Skeletal muscle tissue (tissue), 4 donors: ENCODE results near the gene FIGLA. TPM values are rescaled to one million over a fixed set of nuclear protein-coding genes. Genes with fewer than 3 reads are reported as not detected.
"Not testable (repeated sequence)": the region's sequence is repeated elsewhere in the genome, so short reads cannot be mapped to it uniquely, and the experiment has no call there.

Experiments used
- H3K27ac ChIP-seq: one replicate; pipeline ENCODE4 v1.7.0; 2013; ENCODE audit warnings: mild to moderate bottlenecking, low read depth, low read length, inconsistent platforms
- H3K27me3 ChIP-seq, 3 donors: one replicate each; pipeline ENCODE4 v1.7.0; 2013; ENCODE audit warnings: low read length in 3 of 3; ENCODE audit not compliant: control insufficient read depth in 3 of 3, insufficient read depth in 3 of 3
- H3K36me3 ChIP-seq, 3 donors: one replicate each; pipeline ENCODE4 v1.7.0; 2013; ENCODE audit warnings: low read length in 3 of 3; ENCODE audit not compliant: control insufficient read depth in 3 of 3, insufficient read depth in 3 of 3
- H3K4me1 ChIP-seq, 3 donors: one replicate each; pipeline ENCODE4 v1.7.0; 2013; ENCODE audit warnings: low read length in 3 of 3, mild to moderate bottlenecking in 3 of 3; ENCODE audit not compliant: control insufficient read depth in 3 of 3, insufficient read depth in 3 of 3
- H3K4me3 ChIP-seq, 3 donors: one replicate each; pipeline ENCODE4 v1.7.0; 2013; ENCODE audit warnings: low read length in 3 of 3
- H3K9ac ChIP-seq, 3 donors: one replicate each; pipeline ENCODE4 v1.7.0; 2013; ENCODE audit warnings: low read length in 3 of 3, mild to moderate bottlenecking in 3 of 3, moderate library complexity in 2 of 3, low read depth in 1 of 3
- H3K9me3 ChIP-seq, 3 donors: one replicate each; pipeline ENCODE4 v1.7.0; 2013; ENCODE audit warnings: low read length in 3 of 3; ENCODE audit not compliant: control insufficient read depth in 3 of 3
- total RNA-seq: library from RNA; depleted of rRNA; stranded (reverse); fragments of >200 nt; gene quantifications from one replicate; pipeline ENCODE4 v1.2.3, GENCODE V29; 2014
- donor health status: Osteomylitis.

The FIGLA gene
- total RNA-seq, 1 donor from 2014 or later: not detected

DNA sequence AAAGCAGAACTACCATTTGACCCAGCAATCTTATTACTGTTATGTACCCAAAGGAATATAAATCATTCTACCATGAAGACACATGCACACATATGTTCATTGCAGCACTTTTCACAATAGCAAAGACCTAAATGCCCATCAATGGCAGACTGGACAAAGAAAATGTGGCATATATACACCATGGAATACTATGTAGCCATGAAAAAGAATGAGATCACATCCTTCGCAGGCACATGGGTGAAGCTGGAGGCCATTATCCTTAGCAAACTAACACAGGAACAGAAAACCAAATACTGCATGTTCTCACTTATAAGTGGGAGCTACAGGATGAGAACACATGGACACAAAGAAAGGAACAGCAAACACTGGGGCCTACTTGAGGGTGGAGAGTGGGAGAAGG is 51.0 kb downstream of the FIGLA start:
- H3K4me1 ChIP-seq, H3K27me3 ChIP-seq, H3K36me3 ChIP-seq, H3K27ac ChIP-seq, H3K9me3 ChIP-seq, H3K9ac ChIP-seq, H3K4me3 ChIP-seq: not testable (repeated sequence)

DNA sequence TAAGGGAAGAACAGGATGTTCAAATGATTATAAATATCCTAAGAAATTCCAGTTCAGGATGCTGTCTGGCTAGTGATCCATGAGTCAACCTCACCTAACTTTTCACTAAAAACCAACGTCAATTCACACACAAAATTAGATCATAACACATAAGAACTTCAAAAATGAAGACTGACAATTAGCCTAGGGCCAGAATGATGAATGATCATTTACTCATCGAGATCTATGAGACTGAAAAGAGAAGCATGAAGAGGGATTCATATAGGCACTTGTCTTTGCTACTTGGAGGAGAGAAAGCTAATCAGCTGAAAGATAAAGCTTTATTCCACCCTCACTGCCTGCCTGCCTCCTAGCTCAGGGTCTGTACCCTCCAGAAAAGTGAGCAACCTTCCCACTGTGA is 52.3 kb downstream of the FIGLA start:
- H3K36me3 ChIP-seq: no peaks in the 10 kb centered on the region
- no peaks in the 10 kb centered on the region for H3K4me1 ChIP-seq
- peaks cover 3 to 12% (median 10%) of the 10 kb centered on the region in 3 donors for H3K27me3 ChIP-seq
- no peak overlapping the region for H3K4me3 ChIP-seq
- H3K9ac ChIP-seq: no peak overlapping the region
- H3K9me3 ChIP-seq: no peaks in the 10 kb centered on the region
- no peak overlapping the region for H3K27ac ChIP-seq

DNA sequence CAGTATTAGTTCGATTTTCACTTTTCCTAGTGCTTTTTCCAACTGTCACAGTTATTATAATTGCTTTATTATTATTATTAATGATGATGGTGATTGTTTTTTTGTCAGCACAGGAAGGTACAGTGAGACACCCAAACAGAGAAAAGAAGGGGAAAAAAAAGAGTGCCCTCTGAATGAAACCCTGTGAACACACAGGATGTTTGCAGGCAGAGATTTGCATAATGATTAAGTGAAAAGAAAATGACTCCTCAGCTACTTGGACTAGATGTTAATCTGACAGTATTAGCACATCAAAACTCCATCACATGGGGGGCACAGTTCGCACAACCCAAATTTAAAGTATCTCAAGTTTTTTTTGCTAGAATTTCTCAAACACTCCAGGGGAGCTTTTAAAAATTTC is 55.4 kb downstream of the FIGLA start:
- H3K9me3 ChIP-seq: no peaks in the 10 kb centered on the region
- no peaks in the 10 kb centered on the region for H3K4me1 ChIP-seq

DNA sequence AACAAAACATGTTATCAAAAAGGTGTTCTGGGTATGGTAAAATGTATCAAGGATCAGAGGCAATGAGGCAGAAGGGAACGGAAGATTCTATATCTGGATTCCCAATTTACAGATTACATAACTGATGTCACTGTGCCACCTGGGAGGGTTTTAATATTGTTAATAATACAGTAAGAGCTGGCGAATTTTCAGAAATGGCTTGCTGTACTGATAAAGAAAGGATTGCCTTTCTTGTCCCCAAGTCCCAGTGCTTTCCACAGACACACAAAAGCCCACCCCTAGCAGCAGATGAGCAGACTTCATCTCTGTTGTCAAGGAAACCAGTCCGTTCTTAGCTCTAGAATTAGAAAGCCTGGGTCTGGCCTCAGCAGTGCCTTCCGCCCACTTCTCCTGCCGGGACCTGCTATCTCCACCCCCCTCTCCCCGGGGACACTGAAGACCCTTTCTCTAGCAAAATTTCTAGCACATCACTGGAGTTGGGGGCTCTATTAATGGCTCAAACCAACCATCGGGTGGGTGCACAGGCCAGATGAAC is 56.7 kb downstream of the FIGLA start:
- Histone ChIP-seq H3K27me3 (peaks cover 3 to 12% (median 10%) of the 10 kb centered on the region in 3 donors), H3K27ac (no peak overlapping the region), H3K4me1 (no peaks in the 10 kb centered on the region), H3K9ac (no peak overlapping the region), H3K4me3 (no peak overlapping the region), H3K9me3 (no peaks in the 10 kb centered on the region), H3K36me3 (no peaks in the 10 kb centered on the region)

More for the DNA sequence above, 55.4 kb downstream of the FIGLA start:
- peaks cover 3 to 12% (median 10%) of the 10 kb centered on the region in 3 donors for H3K27me3 ChIP-seq
- no peak overlapping the region for H3K9ac ChIP-seq
- no peak overlapping the region for H3K27ac ChIP-seq
- H3K36me3 ChIP-seq: no peaks in the 10 kb centered on the region
- H3K4me3 ChIP-seq: no peak overlapping the region

DNA sequence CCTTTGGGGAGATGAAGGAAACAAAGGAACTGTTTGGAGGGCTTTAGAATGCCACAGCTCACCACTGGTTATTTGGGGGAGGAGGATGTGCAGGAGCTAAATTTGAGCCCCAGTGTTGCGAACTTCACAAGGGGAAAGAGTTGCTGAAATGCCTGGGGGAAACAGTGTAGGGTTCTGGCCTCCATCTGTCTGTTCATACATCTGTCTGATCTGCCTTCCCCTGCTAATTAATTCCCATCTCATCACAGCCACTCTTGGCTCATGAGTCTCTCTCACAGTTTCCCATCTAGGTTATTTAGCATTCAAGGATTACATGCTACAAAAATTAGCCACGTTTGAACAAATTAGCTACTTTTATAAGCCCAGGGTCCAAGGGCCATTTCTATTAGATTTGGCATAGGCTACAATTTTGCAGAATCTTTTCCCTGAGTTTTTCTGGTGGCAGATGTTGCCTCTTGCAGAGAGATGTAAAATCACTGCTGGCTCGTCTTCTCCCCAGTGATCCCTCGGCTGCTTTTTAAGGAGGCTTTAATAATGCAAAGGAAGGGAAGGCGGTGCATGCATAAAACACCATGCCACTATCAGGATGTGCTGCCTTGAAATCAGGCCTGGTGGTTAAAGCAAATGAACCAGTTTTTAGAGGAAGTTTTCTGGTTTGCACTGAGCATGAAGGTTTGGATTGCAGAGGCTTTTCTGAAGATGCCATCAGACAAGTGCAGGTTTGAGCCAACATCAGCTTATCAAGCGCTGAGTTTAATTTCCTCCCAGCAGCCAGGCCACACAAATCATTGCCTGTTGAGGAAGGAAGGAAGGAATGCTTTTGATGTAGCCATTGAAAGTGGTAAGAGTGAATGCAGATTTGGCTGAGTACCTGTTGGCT is 57.4 kb downstream of the FIGLA start:
- Histone ChIP-seq H3K4me3 (no peak overlapping the region), H3K9me3 (no peaks in the 10 kb centered on the region), H3K4me1 (no peaks in the 10 kb centered on the region), H3K9ac (no peak overlapping the region), H3K27me3 (peaks cover 3 to 12% (median 10%) of the 10 kb centered on the region in 3 donors), H3K27ac (no peak overlapping the region), H3K36me3 (no peaks in the 10 kb centered on the region)

DNA sequence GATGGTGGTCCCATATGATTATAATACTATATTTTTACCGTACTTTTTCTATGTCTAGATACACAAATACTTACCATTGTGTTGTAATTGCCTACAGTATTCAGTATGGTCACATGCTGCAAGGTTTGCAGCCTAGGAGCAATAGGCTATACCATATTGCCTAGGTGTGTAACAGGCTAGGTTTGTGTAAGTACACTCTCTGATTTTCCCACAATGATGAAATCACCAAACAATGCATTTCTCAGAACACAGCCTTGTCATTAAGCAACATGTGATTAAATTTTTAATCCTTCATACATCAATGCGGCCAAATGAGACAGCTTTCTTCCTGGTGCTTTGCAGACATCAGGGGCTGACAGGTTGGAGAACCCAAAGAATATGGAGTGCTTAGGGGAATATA is 59.7 kb downstream of the FIGLA start:
- H3K27me3 ChIP-seq: peaks cover 3 to 12% (median 8%) of the 10 kb centered on the region in 3 donors
- no peaks in the 10 kb centered on the region for H3K9me3 ChIP-seq
- no peaks in the 10 kb centered on the region for H3K36me3 ChIP-seq
- no peak overlapping the region for H3K27ac ChIP-seq
- H3K4me1 ChIP-seq: no peaks in the 10 kb centered on the region
- no peak overlapping the region for H3K4me3 ChIP-seq
- H3K9ac ChIP-seq: no peak overlapping the region

DNA sequence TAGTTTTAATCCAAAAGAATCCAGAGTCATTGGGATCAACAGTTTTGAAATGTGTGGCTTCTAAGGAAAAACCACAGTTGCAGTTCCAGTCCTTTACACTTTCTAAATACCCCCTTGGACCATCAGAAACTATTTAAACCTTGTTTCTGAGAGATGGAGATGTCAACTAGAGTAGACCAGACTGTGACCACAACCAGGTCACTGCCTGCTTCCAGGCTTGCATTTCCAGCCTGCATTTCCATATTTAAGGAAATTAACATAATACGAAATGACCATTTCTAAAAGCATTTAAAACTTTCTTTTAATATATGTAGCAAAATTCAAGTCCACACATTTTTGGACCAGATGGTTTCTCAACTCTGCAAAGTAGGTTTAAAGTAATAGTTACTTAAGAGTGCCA is 60.8 kb downstream of the FIGLA start:
- H3K27me3 ChIP-seq: peaks cover 3 to 11% (median 8%) of the 10 kb centered on the region in 3 donors
- no peaks in the 10 kb centered on the region for H3K9me3 ChIP-seq
- H3K36me3 ChIP-seq: no peaks in the 10 kb centered on the region
- H3K27ac ChIP-seq: no peak overlapping the region
- no peak overlapping the region for H3K4me3 ChIP-seq
- H3K4me1 ChIP-seq: no peaks in the 10 kb centered on the region
- H3K9ac ChIP-seq: no peak overlapping the region

DNA sequence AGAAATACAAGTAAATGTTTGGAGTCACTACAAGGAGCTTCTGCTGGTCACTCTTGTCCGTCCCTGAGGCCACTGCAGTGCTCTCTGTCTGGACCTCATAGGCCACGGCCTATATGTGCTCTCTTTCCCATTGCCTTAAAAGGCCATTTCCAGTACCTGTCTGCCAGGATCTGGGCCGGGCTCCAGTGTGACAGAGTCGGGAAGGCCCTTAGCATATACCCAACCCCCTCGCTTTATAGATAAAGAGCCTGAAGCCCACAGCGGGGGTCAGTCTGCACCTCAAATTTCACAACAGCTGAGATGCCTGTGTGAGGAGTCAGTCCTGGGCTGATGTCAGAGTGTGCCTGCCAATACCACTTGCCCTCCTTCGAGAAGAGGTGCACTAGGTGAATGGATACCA is 62.3 kb downstream of the FIGLA start:
- H3K4me3 ChIP-seq: no peak overlapping the region
- H3K4me1 ChIP-seq: no peaks in the 10 kb centered on the region
- no peaks in the 10 kb centered on the region for H3K9me3 ChIP-seq
- H3K27ac ChIP-seq: no peak overlapping the region
- no peak overlapping the region for H3K9ac ChIP-seq
- H3K36me3 ChIP-seq: no peaks in the 10 kb centered on the region
- H3K27me3 ChIP-seq: peaks cover 0 to 5% (median 0%) of the 10 kb centered on the region in 3 donors
